H1 (cell line): ENCODE data around the gene NEK11. TPM values are rescaled to one million over a fixed set of nuclear protein-coding genes. Genes with fewer than 3 reads are reported as not detected.

Source experiments
- ASH2L ChIP-seq: fragments of 200-600, 300-600 bp; sonication (generic); IDR thresholded peaks from one replicate; pipeline ENCODE4 v1.7.1; 2017; ENCODE audit warnings: low read length
- POLR2AphosphoS5 ChIP-seq: IDR thresholded peaks from 2 replicates; pipeline ENCODE4 v1.6.1; 2011; ENCODE audit warnings: low read depth, low read length
- polyA plus RNA-seq, 7 experiments: library from polyadenylated mRNA; depleted of rRNA in 3 of 7; stranded (reverse) in 5 of 7; unstranded in 2 of 7; fragments of >200 nt in 5 of 7; fragments of 200-250 nt in 2 of 7; gene quantifications; 1 replicate in 5 of 7; 2 replicates in 1 of 7; 4 replicates in 1 of 7; pipeline versions ENCODE4 v1.2.1 to v1.2.3, GENCODE V29; 2011 to 2013; ENCODE audit warnings: missing spikeins in 2 of 7, mixed read lengths in 2 of 7
- total RNA-seq: library from RNA; stranded (reverse); fragmentation: NEBNext Ultra II Directional; extraction: Animal tissue kit (Norgen Biotek cat#: 25700); gene quantifications from 2 replicates; pipeline ENCODE4 v1.2.1, GENCODE V29; 2021

Gene NEK11
- total and polyA plus RNA-seq, 2 of the 8 experiments (the other 6 are each of a cell fraction or from before 2014, with no cell fraction given): 0.60 TPM; not detected in 1

- TF ChIP-seq ASH2L (no peak), POLR2AphosphoS5 (no peak)
Observed at GRCh38 chr3:131009698-131010097, 17.0 kb upstream of the NEK11 start (continued).
